HS-27A (cell line): ENCODE results near the gene GPAM.
"Not testable (repeated sequence)": the region's sequence is repeated elsewhere in the genome, so short reads cannot be mapped to it uniquely, and the experiment has no call there.

Experiments used
- DNase-seq: peaks from one replicate; pipeline ENCODE4 v3.0.0-alpha.2; 2012; ENCODE audit warnings: low read depth, missing footprints

Gene GPAM, protein sequence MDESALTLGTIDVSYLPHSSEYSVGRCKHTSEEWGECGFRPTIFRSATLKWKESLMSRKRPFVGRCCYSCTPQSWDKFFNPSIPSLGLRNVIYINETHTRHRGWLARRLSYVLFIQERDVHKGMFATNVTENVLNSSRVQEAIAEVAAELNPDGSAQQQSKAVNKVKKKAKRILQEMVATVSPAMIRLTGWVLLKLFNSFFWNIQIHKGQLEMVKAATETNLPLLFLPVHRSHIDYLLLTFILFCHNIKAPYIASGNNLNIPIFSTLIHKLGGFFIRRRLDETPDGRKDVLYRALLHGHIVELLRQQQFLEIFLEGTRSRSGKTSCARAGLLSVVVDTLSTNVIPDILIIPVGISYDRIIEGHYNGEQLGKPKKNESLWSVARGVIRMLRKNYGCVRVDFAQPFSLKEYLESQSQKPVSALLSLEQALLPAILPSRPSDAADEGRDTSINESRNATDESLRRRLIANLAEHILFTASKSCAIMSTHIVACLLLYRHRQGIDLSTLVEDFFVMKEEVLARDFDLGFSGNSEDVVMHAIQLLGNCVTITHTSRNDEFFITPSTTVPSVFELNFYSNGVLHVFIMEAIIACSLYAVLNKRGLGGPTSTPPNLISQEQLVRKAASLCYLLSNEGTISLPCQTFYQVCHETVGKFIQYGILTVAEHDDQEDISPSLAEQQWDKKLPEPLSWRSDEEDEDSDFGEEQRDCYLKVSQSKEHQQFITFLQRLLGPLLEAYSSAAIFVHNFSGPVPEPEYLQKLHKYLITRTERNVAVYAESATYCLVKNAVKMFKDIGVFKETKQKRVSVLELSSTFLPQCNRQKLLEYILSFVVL

DNA sequence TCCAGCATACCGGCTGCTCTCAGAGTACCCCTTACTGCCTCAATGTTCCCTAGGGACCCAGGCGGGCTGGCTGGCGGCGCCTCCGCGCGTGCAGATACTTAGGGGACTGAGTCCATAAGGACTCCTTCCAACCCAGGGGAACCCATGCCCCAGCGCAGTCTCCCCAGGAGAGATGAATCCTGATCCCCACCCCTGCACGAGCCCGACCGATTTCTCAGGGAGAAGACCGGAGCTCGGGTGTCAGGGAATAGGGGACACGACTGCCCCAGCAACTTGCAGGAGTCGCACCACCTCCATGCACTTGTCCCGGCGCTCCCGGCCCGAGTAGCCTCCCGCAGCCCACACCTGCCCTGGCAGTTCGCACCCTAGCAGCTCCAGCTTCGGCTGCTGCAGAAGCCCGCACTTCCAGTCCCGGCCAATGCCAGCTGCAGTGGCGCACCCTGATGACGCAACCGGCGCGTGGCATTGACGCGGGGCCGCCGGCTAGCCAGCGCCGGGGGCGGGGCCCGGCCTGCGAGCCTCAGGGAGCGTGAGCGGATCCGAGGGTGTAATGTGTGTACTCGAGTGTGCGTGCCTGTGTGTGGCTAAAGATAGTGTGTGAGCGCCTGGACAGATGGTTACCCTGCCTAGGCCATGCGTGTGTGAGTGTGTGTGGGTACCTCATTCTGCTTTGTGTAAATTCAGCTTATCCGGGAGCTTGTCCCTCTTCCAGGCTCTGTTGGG, at the start of gene GPAM:
GPAM (minus strand) TSS at position 437 of the 723 bp plus-strand sequence. CDS start 1,981 bp downstream, outside the sequence.
- peak; percentile 38 for DNase-seq

DNA sequence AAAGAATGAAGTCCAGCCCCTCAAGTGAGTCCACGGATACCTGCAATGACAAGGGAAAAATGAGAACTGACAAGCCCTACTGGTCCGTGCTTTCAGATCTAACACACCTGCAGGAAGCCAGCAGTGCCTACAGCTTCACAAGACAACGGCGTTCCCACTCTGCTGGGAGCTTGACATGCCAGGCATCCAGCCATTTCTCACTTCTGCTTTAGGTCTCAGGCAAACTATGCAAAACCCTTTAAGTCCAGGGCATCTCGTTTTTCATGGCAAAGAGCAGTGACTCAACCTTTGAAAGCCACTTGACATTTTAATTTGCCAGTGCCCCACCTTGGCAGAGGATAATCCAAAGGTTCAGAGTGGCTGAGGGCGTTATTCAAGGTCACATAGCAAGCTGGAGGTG, 49.1 kb upstream of the GPAM start:
- DNase-seq = no peak

DNA sequence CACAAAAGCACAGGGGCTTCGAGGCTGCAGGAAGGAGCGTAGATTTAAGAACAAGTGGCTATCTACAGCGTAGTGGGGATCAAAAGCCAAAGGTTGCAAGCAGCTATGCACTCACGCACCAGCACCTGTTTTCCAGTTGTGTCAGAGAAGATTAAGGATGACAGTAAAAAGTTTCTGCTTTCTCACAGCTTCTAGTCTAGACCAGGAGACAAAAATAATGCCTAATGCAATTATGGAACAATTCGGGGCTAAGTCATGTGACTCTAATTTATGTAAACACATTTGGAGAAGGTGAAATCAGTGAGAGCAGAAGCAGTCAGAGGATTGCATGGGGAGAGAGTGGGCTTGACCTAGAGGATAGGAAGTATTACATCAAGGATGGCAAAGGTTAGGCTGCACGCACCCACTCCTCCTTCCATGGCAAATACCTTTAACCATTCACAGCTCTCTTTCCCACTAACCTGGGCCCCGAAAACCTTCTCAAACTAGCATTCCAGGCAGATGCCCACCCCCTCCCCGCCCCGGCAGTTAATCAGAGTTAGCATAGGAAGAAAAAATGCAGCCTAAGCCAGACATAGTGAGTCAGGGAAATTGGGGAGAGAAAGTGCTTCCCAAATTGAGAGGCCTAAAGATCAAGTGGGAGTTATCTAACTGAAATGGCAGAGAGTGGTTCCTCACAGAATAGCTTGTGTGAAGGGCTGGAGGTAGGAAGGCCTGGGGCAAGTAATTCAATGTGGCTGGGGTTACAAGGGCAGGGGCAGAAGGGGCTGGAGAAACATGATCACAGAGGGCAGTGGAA, 48.2 kb upstream of the GPAM start:
- DNase-seq = no peak

DNA sequence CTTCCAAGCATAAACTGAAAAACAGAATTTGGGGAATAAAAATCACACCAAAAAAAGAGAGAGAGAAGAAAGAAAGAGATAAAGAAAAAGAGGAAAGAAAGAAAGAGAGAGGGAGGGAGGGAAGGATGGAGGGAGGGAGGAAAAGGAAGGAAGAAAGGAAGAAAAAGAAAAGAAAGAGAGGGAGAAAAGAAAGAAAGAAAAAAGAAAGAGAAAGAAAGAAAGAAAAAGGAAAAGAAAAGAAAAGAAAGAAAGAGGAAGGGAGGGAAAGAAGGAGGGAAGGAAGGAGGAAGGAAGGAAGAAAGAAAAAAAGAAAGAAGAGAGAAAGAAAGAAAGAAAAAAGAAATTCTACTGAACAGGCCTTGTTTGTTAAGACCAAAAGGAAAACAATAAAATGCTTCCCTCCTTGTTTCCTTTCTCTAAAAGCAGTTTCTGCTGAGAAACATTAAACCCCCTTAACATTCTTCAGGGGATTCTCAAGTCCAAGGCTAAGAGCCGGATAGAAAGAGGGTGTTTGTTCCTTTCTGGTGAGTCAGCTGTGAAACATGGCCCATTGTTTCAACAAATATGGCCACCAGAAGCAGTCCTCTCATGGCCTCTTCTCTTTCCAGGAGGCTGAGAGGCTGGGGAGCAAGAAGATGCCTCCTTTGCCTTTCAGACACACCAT, 46.9 kb upstream of the GPAM start:
- DNase-seq = no peak

DNA sequence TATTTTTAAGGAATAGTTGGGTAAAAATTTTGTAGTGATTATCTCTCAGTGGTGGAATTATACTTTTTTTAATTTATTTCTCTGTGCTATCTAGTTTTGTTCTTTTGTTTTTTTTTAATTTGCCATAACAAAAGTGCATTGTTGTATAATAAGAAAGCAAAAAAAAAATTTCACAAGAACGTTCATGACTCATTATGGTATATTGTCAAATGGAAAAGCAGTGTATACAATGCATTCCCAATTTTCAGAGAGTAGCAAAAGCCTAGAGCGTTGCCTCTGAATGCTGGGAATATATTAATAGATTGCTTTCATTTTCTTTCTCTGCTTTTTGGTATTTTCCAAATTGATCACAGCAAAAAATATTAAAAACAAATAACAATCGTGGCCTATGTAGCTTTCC, 46.3 kb upstream of the GPAM start:
- no peak for DNase-seq

DNA sequence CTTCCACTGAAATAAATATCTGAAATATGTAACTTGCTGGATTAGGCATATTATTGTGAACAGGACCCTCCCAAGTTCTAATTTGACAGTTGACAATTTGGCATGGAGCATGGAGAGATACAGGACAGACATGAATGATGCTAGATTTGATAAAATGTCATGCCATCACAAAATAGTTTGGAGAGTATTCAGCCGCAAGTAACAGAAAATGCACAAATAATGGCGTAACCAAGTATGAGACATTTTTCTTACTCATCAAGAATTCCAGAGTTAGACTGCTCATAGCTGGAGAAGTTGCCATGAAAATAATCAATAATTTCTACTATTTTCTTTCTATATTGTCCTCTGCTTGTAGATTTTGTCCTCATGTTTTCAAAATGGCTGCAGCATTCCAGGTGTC, 45.5 kb upstream of the GPAM start:
- no peak for DNase-seq

DNA sequence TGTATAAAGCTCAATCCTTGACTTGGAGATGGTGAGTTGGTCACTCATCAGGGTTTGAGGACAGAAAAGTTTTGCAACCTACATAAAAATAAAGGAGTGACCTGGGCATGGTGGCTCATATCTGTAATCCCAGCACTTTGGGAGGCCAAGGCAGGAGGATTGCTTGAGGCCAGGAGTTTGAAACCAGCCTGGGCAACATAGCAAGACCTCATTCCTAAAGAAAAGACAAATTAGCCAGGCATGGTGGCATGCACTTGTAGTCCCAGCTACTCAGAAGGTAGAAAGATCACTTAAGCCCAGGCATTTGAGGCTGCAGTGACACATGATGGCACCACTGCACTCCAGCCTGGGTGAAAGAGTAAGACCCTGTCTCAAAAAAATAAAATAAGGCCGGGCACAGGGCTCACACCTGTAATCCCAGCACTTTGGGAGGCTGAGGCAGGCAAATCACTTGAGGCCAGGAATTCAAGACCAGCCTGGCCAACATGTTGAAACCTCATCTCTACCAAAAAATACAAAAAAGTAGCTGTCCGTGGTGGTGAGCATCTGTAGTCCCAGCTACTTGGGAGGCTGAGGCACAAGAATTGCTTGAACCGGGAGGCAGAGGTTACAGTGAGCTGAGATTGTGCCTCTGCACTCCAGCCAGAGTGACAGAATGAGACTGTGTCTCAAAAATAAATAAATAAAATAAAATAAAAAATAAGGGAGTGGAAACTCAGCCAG, 45.0 kb upstream of the GPAM start:
- not testable (repeated sequence) for DNase-seq

DNA sequence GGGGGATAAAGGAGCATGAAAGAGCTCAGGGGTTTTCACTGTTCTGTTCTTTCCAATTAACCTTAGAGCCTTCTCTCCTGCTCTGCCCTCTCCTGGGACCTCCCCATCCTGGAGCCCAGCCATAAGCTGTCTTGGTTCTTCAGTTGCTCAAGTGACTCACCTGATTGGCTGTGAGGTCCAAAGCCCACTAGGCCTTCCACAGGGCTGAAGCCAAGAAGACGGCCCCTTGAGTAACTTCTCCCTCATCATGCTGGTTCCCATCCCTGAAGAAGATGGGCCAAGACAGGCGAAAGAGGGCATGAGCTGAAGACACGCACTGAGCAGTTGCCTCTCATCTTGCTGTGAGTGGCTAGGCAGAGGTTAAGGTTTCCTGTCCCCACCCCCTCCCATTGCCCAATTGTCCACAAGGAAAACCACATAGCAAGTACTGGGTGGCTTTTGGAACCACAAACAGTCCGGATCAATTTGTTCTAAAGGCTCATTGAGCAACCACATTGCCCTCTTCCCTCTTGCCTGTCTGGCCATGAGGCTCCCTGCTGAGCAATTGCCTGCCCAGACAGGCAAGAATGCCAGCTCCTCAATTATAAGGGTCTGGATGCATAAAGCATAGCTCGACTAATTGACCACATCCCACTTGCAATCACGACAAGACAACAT, 43.9 kb upstream of the GPAM start:
- no peak for DNase-seq

DNA sequence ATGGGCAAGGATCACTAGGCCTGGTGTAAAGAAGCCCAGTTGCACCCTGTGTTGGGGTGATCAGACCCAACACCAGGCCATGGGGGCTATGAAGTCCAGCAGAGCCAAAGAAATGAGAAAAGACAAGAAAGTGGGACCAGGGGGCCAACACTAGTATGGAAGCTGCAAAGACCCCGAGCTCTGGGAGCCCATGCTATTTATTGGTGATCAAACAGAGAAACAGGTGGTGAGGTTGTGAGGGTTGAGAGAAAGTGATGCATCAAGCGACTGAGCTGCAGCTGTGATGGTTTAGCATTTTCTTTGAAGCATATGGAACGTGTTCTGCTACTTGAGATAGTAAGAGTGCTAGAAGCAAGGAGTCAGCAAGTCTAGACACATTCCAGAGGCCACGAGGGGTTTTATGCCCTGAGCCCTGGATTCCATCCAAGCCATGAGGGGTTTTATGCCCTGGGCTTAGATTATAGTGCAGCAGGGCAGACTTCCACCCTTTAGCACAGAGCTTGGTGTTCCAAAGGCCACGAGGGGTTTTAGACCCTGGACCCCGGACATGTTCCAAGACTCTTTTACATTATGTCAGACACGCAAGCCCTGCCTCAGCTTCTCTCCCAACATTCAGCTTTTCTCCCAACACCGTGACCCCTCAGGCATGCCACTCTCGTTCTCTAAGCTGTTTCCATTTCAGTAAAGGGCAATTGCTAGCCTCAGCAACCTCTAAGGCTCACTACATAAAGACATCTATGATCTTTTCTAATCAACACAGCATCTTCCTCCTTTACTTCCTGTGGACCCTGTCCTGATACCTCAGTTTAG, 43.1 kb upstream of the GPAM start:
- no peak for DNase-seq

DNA sequence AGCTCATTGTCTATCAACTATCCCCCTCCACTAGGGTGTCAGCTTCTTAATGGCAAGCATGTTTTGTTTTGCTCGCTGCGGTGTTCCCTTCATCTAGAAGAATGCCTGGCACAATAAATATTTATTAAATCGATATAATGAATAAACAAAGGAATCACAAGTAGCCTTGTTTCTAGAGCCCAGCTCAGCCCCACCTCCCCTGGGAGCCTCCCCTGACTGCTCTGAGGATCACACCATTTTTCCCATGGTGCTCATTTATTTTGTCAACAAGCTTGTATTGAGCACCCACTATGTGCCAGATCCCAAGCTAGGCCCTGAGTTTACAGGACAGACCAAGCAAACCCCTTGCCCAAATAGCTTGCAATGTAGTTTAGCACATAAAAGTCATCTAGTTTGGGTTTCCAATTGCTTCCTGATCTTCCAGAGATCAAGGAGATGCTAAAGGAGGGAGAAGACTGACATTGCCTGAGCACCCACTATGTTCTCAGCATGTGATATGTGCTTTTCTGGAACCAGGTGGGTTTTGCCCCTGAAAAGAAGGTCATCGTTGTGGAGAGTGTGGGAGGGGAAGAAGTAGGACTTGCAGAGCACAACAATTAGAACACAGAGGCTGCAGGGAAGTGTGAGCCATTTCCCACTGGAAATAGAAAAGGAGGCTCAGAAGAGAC, 42.3 kb upstream of the GPAM start:
- no peak for DNase-seq

DNA sequence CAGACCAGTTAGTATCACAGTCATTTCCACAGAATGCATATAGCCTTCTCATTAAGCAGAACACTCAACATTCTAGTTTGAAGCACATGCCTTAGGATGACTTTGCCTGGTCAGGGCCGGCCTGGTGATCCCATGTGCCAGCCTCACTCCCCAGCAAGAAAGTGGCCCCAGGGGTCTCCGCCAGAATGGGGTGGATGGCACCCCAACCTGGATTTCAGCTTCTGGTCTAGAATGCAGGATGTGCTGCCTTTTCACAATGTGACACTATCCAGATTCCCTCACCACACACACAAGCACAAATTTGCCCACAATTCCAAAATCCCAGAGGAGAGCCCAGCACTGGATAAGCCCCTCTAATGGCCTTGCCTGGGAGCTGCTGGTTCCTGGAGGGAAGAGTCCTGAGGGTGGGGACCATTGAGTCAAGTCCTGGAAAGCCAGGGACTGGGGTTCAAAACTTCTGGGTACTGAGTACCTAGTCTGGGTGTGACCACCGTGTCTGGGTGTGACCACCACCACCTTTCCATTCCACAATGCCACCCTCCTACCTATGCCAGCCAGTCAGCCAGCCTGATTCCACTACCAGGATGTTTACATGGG, 41.5 kb upstream of the GPAM start:
- no peak for DNase-seq

DNA sequence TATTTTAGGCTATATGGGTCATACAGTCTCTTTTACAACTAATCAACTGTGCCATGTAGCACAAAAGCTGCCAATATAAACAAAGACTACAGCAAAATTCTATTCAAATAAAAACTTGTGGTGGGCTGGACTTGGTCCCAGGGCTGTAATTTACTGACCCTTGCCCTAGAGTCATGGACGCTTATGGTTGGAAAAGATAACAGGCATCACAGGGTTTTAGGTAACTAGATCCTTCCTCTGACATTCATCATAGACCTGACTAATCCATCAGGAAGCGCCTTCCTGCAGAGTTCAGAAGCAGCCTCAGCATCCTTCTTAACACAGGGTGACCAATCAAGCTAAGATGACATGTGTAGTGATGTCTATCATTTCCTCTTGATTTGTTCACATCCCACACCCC, 40.2 kb upstream of the GPAM start:
- no peak for DNase-seq

DNA sequence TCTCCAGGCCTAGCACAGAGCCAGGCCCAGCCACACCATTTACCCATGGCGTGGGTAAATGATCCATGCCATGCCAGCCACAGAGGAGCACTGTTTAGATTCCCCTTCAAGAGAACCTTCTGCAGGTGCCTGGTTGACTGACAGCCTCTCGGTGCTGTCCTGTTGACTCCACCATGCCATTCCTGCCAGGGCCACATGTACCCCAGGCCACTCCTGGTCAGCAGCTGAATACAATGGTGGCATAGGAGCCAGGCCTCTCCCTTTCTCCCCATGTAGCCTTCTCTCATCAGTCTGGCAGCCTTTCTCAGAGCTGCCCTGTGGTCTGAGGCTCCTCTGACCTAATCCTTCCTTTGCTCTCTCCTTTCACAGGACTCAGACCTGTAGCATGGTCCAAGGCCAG, 39.2 kb upstream of the GPAM start:
- DNase-seq = no peak

DNA sequence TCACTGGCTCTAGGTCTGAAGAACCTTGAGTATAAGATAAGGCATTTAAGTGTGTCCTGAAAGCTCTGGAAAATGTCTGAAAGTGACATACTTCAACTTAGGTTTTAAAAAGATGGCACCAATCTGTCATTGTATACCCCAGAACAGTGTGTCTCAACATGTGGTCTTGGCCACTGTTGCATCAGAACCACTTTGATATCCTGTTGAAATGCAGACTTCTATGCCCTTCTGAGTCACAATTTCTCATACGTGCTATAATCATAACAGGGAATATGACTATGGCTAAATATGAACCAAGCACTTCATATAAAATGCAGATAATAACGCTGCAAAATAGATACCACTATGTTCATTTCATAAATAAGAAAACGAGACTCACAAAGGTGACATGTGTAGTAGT, 38.0 kb upstream of the GPAM start:
- DNase-seq = no peak

DNA sequence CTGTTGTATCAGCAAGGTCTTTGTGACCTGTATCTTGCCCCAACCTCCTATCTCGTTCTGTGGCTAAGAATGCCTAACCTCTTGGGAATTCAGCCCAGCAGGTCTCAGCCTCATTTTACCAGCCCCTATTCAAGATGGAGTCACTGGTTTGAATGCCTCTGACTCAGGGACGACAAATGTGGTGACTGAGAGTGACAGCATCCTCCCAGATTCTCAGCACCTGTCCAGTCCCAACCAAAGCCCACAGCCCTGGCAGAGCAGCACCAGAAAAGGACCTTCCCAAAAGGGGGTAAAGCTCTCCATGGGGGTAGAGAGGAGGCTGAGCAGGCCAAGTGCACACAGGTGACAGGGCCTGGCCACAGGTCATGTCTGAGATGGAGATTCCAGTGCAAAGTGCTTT, 35.4 kb upstream of the GPAM start:
- DNase-seq = no peak

DNA sequence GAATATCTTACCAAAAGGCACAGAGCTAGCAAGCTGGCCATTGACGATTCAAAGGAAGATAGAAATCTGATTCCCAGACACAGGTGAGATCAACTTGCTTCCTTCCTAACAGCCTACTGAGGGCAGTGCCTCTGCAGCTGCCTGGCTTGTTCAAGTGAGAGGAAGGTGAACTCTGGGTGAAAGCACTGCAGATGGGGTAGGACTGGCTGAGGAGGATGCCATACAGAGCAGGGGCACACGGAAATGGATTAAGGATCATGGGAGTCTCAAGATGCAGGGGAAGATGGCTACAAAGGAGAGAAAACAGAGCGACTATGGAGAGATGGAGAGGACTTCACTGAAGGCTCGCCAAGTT, 34.4 kb upstream of the GPAM start:
- no peak for DNase-seq

DNA sequence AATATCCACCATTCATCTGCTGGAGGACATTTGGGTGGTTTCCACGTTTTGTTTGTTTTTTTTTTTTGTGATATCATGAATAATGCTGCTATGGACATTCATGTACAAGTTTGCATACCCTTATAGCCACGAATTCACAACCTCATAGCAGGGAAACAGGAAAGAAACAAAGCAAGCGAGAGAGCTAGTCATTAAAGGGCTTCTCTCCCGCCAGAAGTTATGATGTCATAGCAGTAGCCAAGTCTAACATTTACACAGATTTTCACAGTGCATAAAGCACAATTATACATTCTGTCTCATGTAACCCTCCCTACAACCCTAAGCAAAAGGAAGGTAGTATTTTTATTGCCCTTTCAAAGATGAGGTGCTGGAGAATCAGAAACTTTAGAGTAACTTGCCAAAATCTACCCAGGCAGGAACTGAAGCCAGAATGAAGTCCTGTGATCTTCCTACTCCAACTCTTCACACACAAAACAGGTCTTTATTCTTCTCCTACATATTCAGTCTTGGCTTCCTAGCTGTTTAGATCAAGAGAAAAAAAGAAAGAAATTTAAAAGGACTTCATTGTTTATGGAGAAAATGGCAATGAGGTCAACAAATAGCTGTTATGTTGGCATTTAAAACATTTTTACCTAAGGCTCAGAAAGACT, 33.9 kb upstream of the GPAM start:
- no peak for DNase-seq

DNA sequence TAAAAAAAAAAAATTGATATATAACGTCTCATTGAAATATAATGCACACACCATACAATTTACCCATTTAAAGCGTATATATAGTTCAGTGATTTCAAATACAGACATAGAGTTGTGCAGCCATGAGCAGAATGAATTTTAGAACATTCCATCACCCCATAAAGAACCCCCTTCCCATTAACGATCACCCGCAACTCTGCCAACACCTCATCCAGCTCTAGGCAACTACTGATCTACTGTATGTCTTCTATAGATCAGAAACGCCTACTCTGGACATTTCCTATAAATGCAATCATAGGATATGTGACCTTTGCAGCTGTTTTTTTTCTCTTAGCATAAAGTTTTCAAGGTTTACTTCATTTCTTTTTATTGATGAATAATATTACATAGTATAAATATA, 33.4 kb upstream of the GPAM start:
- no peak for DNase-seq
